HepG2 (cell line): ENCODE results near the gene RPS6KC1. TPM values are rescaled to one million over a fixed set of nuclear protein-coding genes. Genes with fewer than 3 reads are reported as not detected.

Experiments
- BCL6 ChIP-seq: IDR thresholded peaks from 2 replicates; pipeline ENCODE4 v1.6.1; 2016; ENCODE audit warnings: missing genetic modification reagents, missing compliant biosample characterization
- ELF1 ChIP-seq: sonication (generic); formaldehyde crosslinking; IDR thresholded peaks from 2 replicates; pipeline ENCODE4 v1.4.0; 2020; ENCODE audit warnings: missing genetic modification reagents
- ELF4 ChIP-seq: sonication (generic); formaldehyde crosslinking; IDR thresholded peaks from 2 replicates; pipeline ENCODE4 v1.5.0; 2020; ENCODE audit warnings: missing genetic modification reagents, mild to moderate bottlenecking, moderate library complexity, borderline replicate concordance
- HNF4G ChIP-seq, 2 experiments: sonication (generic) in 1 of 2; formaldehyde crosslinking in 1 of 2; IDR thresholded peaks; 2 replicates each; pipeline versions ENCODE4 v1.4.0 to v1.6.1; 2011 to 2020; ENCODE audit warnings: borderline replicate concordance in 2 of 2, low read depth in 2 of 2, mild to moderate bottlenecking in 2 of 2, low read length in 1 of 2, missing genetic modification reagents in 1 of 2, moderate library complexity in 1 of 2
- MBD4 ChIP-seq: IDR thresholded peaks from 2 replicates; pipeline ENCODE4 v1.6.1; 2012; ENCODE audit warnings: low read length, inconsistent platforms, borderline replicate concordance
- PRDM10 ChIP-seq: sonication (generic); formaldehyde crosslinking; IDR thresholded peaks from 2 replicates; pipeline ENCODE4 v1.4.0; 2020; ENCODE audit warnings: low read depth, missing genetic modification reagents
- TFE3 ChIP-seq: IDR thresholded peaks from 2 replicates; pipeline ENCODE4 v1.6.1; 2016
- ZBTB4 ChIP-seq: sonication (generic); formaldehyde crosslinking; IDR thresholded peaks from 2 replicates; pipeline ENCODE4 v1.4.0; 2020; ENCODE audit warnings: missing genetic modification reagents, mild to moderate bottlenecking, borderline replicate concordance
- ZC3H4 ChIP-seq: sonication (generic); formaldehyde crosslinking; IDR thresholded peaks from 2 replicates; pipeline ENCODE4 v1.4.0; 2020; ENCODE audit warnings: missing genetic modification reagents, borderline replicate concordance
- ZGPAT ChIP-seq: IDR thresholded peaks from 2 replicates; pipeline ENCODE4 v1.6.1; 2016; ENCODE audit warnings: mild to moderate bottlenecking
- ZNF280B ChIP-seq: sonication (generic); formaldehyde crosslinking; IDR thresholded peaks from 2 replicates; pipeline ENCODE4 v1.5.0; 2020; ENCODE audit warnings: missing genetic modification reagents, mild to moderate bottlenecking, borderline replicate concordance
- ZNF513 ChIP-seq: sonication (generic); formaldehyde crosslinking; conservative IDR thresholded peaks from 2 replicates; pipeline ENCODE4 v1.5.0; 2020; ENCODE audit warnings: missing genetic modification reagents
- ZNF629 ChIP-seq: sonication (generic); formaldehyde crosslinking; conservative IDR thresholded peaks from 2 replicates; pipeline ENCODE4 v1.5.0; 2020; ENCODE audit warnings: missing genetic modification reagents
- ZNF670 ChIP-seq: sonication (generic); formaldehyde crosslinking; IDR thresholded peaks from 2 replicates; pipeline ENCODE4 v1.8.0; 2022; ENCODE audit warnings: mild to moderate bottlenecking, missing genetic modification reagents, borderline replicate concordance
- ZNF781 ChIP-seq: sonication (generic); formaldehyde crosslinking; IDR thresholded peaks from 2 replicates; pipeline ENCODE4 v1.5.1; 2020; ENCODE audit warnings: borderline replicate concordance, mild to moderate bottlenecking, missing genetic modification reagents; ENCODE audit errors: not compliant biosample characterization
- polyA plus RNA-seq, 8 experiments: library from polyadenylated mRNA; depleted of rRNA in 3 of 8; stranded (reverse) in 7 of 8; unstranded in 1 of 8; fragments of >200 nt; fragmentation: Illumina TruSeq in 4 of 8; extraction: Trizol in 4 of 8; gene quantifications; 2 replicates each; pipeline versions ENCODE4 v1.2.1 to v1.2.3, GENCODE V29; 2011 to 2016; ENCODE audit warnings: low read depth in 4 of 8, missing spikeins in 1 of 8, mixed read lengths in 1 of 8; ENCODE audit not compliant: insufficient read depth in 1 of 8
- total RNA-seq, 5 experiments: library from RNA; depleted of rRNA; stranded (reverse); fragments of >200 nt; fragmentation: Illumina TruSeq; extraction: Trizol; gene quantifications; 2 replicates each; pipeline ENCODE4 v1.2.3, GENCODE V29; 2016; ENCODE audit warnings: low read depth in 1 of 5

Gene RPS6KC1
- total and polyA plus RNA-seq, 2 of the 13 experiments (the other 11 are each of a cell fraction or from before 2014, with no cell fraction given): 11.0 to 25.2 TPM

GRCh38 chr1:213276236-213276635 lies 225.2 kb downstream of the RPS6KC1 start (continued):
- no peak for TF ChIP-seq PRDM10 (CRISPR knock-in tag)
- 0 out of 2 replicates have a peak, but pooled peaks have one; percentile 20 for TF ChIP-seq ZNF670 (CRISPR knock-in tag)
- no peak for TF ChIP-seq ELF4 (CRISPR knock-in tag)
- no peak for TF ChIP-seq ZBTB4 (CRISPR knock-in tag)
- peak; percentile 46; the same call in 1 of the 2 replicates for TF ChIP-seq HNF4G (IDR thresholded peaks at IDR 0.05; ENCODE audit: borderline replicate concordance, low read depth, low read length)
- TF ChIP-seq HNF4G (CRISPR knock-in tag; IDR thresholded peaks at IDR 0.05; ENCODE audit: borderline replicate concordance, low read depth): no peak
- no peak for TF ChIP-seq ZNF629 (CRISPR knock-in tag)
- TF ChIP-seq ZNF280B: no peak
- 0 out of 2 replicates have a peak, but pooled peaks have one; percentile 45 for TF ChIP-seq MBD4
- TF ChIP-seq ZNF513: no peak
- TF ChIP-seq ELF1 (CRISPR knock-in tag): no peak
- TF ChIP-seq BCL6 (CRISPR knock-in tag): peak; percentile 20; the same call in 1 of the 2 replicates
- no peak for TF ChIP-seq ZC3H4 (CRISPR knock-in tag)
- TF ChIP-seq ZNF781 (CRISPR knock-in tag): no peak
- no peak for TF ChIP-seq TFE3 (CRISPR knock-in tag)
- TF ChIP-seq ZGPAT (CRISPR knock-in tag): no peak
